Measurements from ENCODE around the gene BANK1.

The BANK1 gene

DNA sequence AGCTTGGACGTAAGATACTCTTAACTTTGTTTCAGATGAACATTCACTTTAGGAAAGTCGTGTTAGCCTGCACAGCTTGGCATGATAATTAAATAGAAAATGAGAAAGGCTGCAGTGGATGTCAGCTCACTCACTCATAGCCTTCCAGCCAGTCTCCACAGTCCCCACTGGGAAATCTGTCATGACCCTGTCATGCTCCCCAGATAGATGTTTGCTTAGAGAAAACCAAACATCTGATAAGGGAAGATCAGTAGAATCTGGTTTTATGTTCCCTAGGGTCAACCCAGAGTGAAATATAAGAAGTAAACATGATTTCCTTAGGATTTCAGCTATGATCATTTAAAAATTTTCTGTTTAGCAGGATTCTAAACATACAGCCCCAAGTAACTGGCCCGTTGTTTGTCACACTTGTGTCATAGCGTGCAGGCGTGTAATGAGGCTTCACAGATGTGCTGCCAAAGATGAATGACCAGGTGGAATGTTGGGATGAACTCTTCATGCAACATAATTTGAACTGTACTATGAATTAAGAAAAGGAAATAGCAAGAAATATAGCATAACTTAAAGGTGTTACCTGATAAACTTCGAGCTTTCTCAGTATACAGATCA lies 180.1 kb downstream of the BANK1 start:
- DNase-seq (no peak), ATAC-seq (ENCODE audit: insufficient read depth, low read depth) (no peak)
- Histone ChIP-seq H3K79me2 (ENCODE audit: insufficient read depth, low read length) (no peaks in the 10 kb centered on the region), H4K20me1 (ENCODE audit: insufficient read depth, low read length) (no peaks in the 10 kb centered on the region), H2AFZ (ENCODE audit: low read depth, low read length) (no peak overlapping the region), H3K9me3 (ENCODE audit: insufficient read depth, low read length, severe bottlenecking) (no peaks in the 10 kb centered on the region), H3K27me3 (ENCODE audit: insufficient read depth, low read length, poor library complexity) (no peaks in the 10 kb centered on the region), H3K27ac (ENCODE audit: low read length) (no peak overlapping the region), H3K36me3 (ENCODE audit: insufficient read depth, low read length) (no peaks in the 10 kb centered on the region), H3K4me1 (ENCODE audit: insufficient read depth, low read length) (peaks cover 11% of the 10 kb centered on the region), H3K4me2 (ENCODE audit: insufficient read depth, low read length) (no peak overlapping the region), H3K9ac (ENCODE audit: low read depth, low read length) (no peak overlapping the region), H3K4me3 (ENCODE audit: low read depth in 1 of 2, low read length in 2 of 2) (no peak overlapping the region)
- TF ChIP-seq EZH2 (IDR thresholded peaks at IDR 0.05; ENCODE audit: borderline replicate concordance, low read depth, low read length, severe bottlenecking) (no peak), CTCF (IDR thresholded peaks at IDR 0.05; ENCODE audit: borderline replicate concordance, extremely low read depth, low read length, poor library complexity, severe bottlenecking) (no peak)

DNA sequence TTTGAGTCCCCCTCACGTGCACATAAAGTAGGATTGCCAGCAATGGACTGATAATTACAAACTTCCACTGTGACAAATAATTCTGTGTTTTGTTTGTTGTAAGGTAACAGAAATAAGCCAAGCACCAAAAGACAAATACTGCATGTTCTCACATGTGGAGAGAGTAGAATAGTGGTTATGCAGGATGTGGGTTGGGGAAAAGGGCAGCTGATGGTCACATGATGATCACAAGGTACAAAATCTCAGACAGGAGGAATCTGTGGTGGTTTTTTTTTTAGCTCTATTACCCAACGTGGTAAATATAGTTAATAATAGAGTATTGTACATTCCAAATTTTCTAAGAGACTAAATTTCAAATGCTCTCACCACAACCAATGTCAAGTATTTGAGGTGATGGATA lies 182.3 kb downstream of the BANK1 start:
- Histone ChIP-seq H3K79me2 (ENCODE audit: insufficient read depth, low read length) (no peaks in the 10 kb centered on the region), H3K4me3 (ENCODE audit: low read depth in 1 of 2, low read length in 2 of 2) (no peak overlapping the region), H3K27ac (ENCODE audit: low read length) (peak overlapping the region; percentile 23; the same call in 1 of the 2 replicates), H3K27me3 (ENCODE audit: insufficient read depth, low read length, poor library complexity) (no peaks in the 10 kb centered on the region), H2AFZ (ENCODE audit: low read depth, low read length) (no peak overlapping the region; the same call in 1 of the 2 replicates), H3K36me3 (ENCODE audit: insufficient read depth, low read length) (no peaks in the 10 kb centered on the region), H4K20me1 (ENCODE audit: insufficient read depth, low read length) (no peaks in the 10 kb centered on the region), H3K4me2 (ENCODE audit: insufficient read depth, low read length) (no peak overlapping the region), H3K9me3 (ENCODE audit: insufficient read depth, low read length, severe bottlenecking) (no peaks in the 10 kb centered on the region), H3K4me1 (ENCODE audit: insufficient read depth, low read length) (peaks cover 11% of the 10 kb centered on the region), H3K9ac (ENCODE audit: low read depth, low read length) (no peak overlapping the region)
- ATAC-seq (ENCODE audit: insufficient read depth, low read depth) (peak; percentile 85), DNase-seq (peak; percentile 39)
- no peak for TF ChIP-seq EZH2 (IDR thresholded peaks at IDR 0.05; ENCODE audit: borderline replicate concordance, low read depth, low read length, severe bottlenecking)
- no peak for TF ChIP-seq CTCF (IDR thresholded peaks at IDR 0.05; ENCODE audit: borderline replicate concordance, extremely low read depth, low read length, poor library complexity, severe bottlenecking)

GRCh38 chr4:101973361-101973760 lies 182.8 kb downstream of the BANK1 start:
- H3K27ac ChIP-seq (ENCODE audit: low read length), result no peak overlapping the region
- ATAC-seq (ENCODE audit: insufficient read depth, low read depth) (no peak), DNase-seq (no peak)
- H3K27me3 ChIP-seq (ENCODE audit: insufficient read depth, low read length, poor library complexity), result no peaks in the 10 kb centered on the region
- no peak overlapping the region for H3K4me3 ChIP-seq (ENCODE audit: low read depth in 1 of 2, low read length in 2 of 2)
- TF ChIP-seq EZH2 (IDR thresholded peaks at IDR 0.05; ENCODE audit: borderline replicate concordance, low read depth, low read length, severe bottlenecking) (no peak), CTCF (IDR thresholded peaks at IDR 0.05; ENCODE audit: borderline replicate concordance, extremely low read depth, low read length, poor library complexity, severe bottlenecking) (no peak)
- H3K9ac ChIP-seq (ENCODE audit: low read depth, low read length), result no peak overlapping the region
- no peaks in the 10 kb centered on the region for H3K79me2 ChIP-seq (ENCODE audit: insufficient read depth, low read length)
- H3K36me3 ChIP-seq (ENCODE audit: insufficient read depth, low read length), result no peaks in the 10 kb centered on the region
- no peaks in the 10 kb centered on the region for H4K20me1 ChIP-seq (ENCODE audit: insufficient read depth, low read length)
- H3K4me2 ChIP-seq (ENCODE audit: insufficient read depth, low read length), result no peak overlapping the region
- H3K4me1 ChIP-seq (ENCODE audit: insufficient read depth, low read length), result peaks cover 11% of the 10 kb centered on the region
- no peak overlapping the region for H2AFZ ChIP-seq (ENCODE audit: low read depth, low read length)
- H3K9me3 ChIP-seq (ENCODE audit: insufficient read depth, low read length, severe bottlenecking), result no peaks in the 10 kb centered on the region
